ENCODE measurements around the gene SUMO3.

Gene SUMO3

GRCh38 chr21:44758781-44759627, 58.9 kb downstream of the SUMO3 start:
- DNase-seq, result no peak

DNA sequence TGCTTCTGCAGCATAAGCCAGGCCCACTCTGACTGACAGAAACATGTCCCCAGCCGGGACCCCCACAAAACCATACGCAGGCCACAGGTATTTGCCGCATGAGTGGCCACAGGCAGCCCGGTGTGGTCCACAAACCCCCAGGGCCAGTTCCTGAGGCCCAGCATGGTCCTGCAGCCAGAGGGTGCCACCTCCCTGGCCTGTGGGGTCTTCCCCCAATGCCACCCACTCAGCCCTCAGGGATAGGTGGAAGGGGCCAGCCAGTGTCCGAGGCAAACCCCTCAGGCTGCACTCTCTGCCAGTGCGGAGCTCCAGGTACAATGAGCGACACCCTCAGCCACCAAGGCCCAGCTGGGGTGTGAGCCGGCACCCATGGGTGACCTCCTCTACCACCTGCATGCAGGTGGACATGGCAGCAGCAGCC, 59.7 kb downstream of the SUMO3 start:
- DNase-seq, result no peak

GRCh38 chr21:44757731-44758130, 60.1 kb downstream of the SUMO3 start:
- no peak for DNase-seq

- no peak for DNase-seq
Measured at GRCh38 chr21:44756423-44757185, 61.3 kb downstream of the SUMO3 start.

Data from activated CD4-positive, CD25-positive, alpha-beta regulatory T cell treated with anti-CD3 and anti-CD28 coated beads, Interleukin-2, amount 50 U/mL, for 72 hours (primary cell).